ENCODE results near the gene NPR3.

The NPR3 gene

DNA sequence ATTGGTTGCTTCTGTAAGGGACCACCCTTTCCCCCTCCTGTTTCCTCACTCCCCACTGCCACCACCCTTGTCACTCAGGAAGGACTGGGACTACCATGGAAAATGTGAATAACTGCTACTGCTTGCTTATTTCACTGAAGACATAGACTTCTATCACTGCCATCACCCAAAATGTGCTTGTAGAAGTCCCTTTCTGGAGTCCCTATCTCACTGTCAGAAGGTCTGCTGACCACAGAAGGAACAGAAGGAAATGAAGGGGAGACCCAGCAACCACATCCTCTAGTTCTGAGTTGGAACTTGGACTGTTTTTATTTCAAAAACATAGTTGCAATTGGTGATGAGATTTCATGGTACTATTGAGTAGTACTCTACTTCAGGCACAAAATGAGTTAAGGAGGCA lies 122.5 kb downstream of the NPR3 start:
- H3K79me2 ChIP-seq: no peaks in the 10 kb centered on the region
- H3K36me3 ChIP-seq (ENCODE audit: control insufficient read depth, insufficient read depth, low read length): no peaks in the 10 kb centered on the region
- no peak overlapping the region for H3K4me3 ChIP-seq (ENCODE audit: low read depth, low read length)
- no peaks in the 10 kb centered on the region for H3K9me3 ChIP-seq (ENCODE audit: control insufficient read depth, low read length)
- no peak overlapping the region for H3K27ac ChIP-seq
- no peak overlapping the region for H2AFZ ChIP-seq
- H3K4me2 ChIP-seq (ENCODE audit: low read length): no peak overlapping the region
- H3K9ac ChIP-seq: no peak overlapping the region
- TF ChIP-seq, protein P1, sequence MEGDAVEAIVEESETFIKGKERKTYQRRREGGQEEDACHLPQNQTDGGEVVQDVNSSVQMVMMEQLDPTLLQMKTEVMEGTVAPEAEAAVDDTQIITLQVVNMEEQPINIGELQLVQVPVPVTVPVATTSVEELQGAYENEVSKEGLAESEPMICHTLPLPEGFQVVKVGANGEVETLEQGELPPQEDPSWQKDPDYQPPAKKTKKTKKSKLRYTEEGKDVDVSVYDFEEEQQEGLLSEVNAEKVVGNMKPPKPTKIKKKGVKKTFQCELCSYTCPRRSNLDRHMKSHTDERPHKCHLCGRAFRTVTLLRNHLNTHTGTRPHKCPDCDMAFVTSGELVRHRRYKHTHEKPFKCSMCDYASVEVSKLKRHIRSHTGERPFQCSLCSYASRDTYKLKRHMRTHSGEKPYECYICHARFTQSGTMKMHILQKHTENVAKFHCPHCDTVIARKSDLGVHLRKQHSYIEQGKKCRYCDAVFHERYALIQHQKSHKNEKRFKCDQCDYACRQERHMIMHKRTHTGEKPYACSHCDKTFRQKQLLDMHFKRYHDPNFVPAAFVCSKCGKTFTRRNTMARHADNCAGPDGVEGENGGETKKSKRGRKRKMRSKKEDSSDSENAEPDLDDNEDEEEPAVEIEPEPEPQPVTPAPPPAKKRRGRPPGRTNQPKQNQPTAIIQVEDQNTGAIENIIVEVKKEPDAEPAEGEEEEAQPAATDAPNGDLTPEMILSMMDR (IDR thresholded peaks at IDR 0.05): no peak
- H3K4me1 ChIP-seq: no peaks in the 10 kb centered on the region
- H3K27me3 ChIP-seq (ENCODE audit: control insufficient read depth, insufficient read depth, low read length): no peaks in the 10 kb centered on the region

DNA sequence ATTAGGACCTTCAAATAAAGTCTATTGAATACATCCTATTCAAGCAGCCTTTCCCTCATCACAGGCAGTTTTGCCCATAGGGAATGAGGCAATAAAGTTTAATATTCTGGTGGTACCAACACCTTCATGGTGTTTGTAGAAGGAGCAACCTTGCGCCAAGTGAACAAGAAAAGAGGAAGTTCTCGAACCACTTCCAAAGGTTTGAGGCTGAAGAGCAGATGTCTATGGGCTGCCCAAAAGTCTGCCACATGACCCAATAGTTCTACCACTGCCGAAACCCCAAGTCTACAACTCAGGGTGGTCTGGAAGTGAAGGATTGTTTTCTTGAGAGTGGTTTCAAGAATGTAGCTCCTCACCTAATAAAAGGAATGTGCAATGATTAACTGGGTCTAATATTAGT lies 123.1 kb downstream of the NPR3 start:
- no peaks in the 10 kb centered on the region for H3K36me3 ChIP-seq (ENCODE audit: control insufficient read depth, insufficient read depth, low read length)
- no peaks in the 10 kb centered on the region for H3K27me3 ChIP-seq (ENCODE audit: control insufficient read depth, insufficient read depth, low read length)
- no peaks in the 10 kb centered on the region for H3K79me2 ChIP-seq
- no peak overlapping the region for H2AFZ ChIP-seq
- H3K4me1 ChIP-seq: no peaks in the 10 kb centered on the region
- no peak overlapping the region for H3K9ac ChIP-seq
- H3K9me3 ChIP-seq (ENCODE audit: control insufficient read depth, low read length): no peaks in the 10 kb centered on the region
- no peak overlapping the region for H3K27ac ChIP-seq
- H3K4me2 ChIP-seq (ENCODE audit: low read length): no peak overlapping the region
- TF ChIP-seq, protein P1 (IDR thresholded peaks at IDR 0.05): no peak
- no peak overlapping the region for H3K4me3 ChIP-seq (ENCODE audit: low read depth, low read length)

DNA sequence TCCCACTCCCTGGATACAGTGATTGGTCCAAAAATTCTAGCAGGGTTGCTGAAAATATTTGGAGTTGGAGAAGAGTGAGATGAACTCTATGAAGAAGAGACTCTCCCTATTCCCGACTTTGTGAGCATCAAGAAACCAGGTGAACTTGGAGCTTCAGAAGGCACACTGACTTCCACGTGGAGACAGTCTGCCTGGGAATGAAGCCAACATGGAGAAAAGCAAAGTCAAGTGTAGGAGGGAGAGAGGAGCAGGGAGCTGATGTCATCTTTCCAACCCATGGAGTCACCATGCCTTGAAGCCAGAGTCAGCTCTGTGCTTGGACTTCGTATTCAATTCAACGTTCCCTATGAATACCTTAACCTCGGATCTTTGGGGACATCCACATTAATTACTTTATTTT lies 125.1 kb downstream of the NPR3 start:
- TF ChIP-seq, protein P1 (IDR thresholded peaks at IDR 0.05): no peak
- Histone ChIP-seq H3K79me2 (no peaks in the 10 kb centered on the region), H3K4me3 (ENCODE audit: low read depth, low read length) (no peak overlapping the region), H3K9ac (no peak overlapping the region), H3K4me2 (ENCODE audit: low read length) (no peak overlapping the region), H3K27ac (no peak overlapping the region), H3K4me1 (no peaks in the 10 kb centered on the region), H3K36me3 (ENCODE audit: control insufficient read depth, insufficient read depth, low read length) (no peaks in the 10 kb centered on the region), H2AFZ (no peak overlapping the region), H3K27me3 (ENCODE audit: control insufficient read depth, insufficient read depth, low read length) (no peaks in the 10 kb centered on the region), H3K9me3 (ENCODE audit: control insufficient read depth, low read length) (no peaks in the 10 kb centered on the region)

DNA sequence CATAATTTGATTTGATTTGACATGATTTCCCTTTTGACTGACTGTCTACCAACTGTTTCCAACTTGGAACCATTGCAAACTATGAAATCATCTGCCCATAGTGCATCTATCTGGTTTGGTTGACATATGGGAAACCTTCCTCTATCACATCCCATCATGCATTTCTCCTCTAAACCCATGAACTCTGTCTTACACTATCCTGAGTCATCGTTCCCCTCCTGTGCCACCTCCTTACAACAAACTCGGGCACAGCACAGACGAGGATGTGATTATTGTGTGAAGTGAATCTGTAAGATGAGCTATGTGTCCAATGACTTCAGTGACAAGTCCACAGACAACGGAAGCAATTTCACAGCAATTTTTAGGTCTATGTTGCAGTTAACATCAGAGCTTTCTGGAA lies 126.1 kb downstream of the NPR3 start:
- Histone ChIP-seq H3K9ac (no peak overlapping the region), H3K4me3 (ENCODE audit: low read depth, low read length) (no peak overlapping the region), H3K4me1 (no peaks in the 10 kb centered on the region), H3K9me3 (ENCODE audit: control insufficient read depth, low read length) (no peaks in the 10 kb centered on the region), H2AFZ (no peak overlapping the region), H3K79me2 (no peaks in the 10 kb centered on the region), H3K36me3 (ENCODE audit: control insufficient read depth, insufficient read depth, low read length) (no peaks in the 10 kb centered on the region), H3K27me3 (ENCODE audit: control insufficient read depth, insufficient read depth, low read length) (no peaks in the 10 kb centered on the region), H3K4me2 (ENCODE audit: low read length) (no peak overlapping the region), H3K27ac (no peak overlapping the region)
- TF ChIP-seq, protein P1 (IDR thresholded peaks at IDR 0.05): no peak

DNA sequence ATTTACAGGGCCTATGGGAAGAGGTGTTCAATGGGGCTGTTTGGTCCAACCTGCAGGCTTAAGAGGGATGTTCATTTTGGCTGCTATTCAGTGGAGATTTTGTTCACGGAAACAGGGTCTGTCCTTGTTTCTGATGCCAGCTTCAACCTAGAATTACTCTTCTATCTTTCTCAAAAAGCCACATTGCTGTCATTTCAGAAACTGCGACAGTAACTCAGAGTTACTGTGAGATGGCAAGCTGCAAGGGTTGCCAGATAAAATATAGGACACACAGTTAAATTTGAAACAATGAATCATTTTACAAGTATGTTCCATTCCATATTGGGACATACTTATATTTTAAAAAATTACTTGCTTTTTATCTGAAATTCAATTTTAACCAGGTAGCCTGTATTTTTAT lies 128.0 kb downstream of the NPR3 start:
- Histone ChIP-seq H3K9ac (no peak overlapping the region), H3K4me2 (ENCODE audit: low read length) (no peak overlapping the region), H3K4me1 (no peaks in the 10 kb centered on the region), H3K36me3 (ENCODE audit: control insufficient read depth, insufficient read depth, low read length) (no peaks in the 10 kb centered on the region), H3K4me3 (ENCODE audit: low read depth, low read length) (no peak overlapping the region), H3K9me3 (ENCODE audit: control insufficient read depth, low read length) (no peaks in the 10 kb centered on the region), H3K27ac (no peak overlapping the region), H2AFZ (no peak overlapping the region), H3K79me2 (no peaks in the 10 kb centered on the region), H3K27me3 (ENCODE audit: control insufficient read depth, insufficient read depth, low read length) (no peaks in the 10 kb centered on the region)
- TF ChIP-seq, protein P1 (IDR thresholded peaks at IDR 0.05): no peak
